Stomach (tissue), 9 donors: ENCODE data around the gene ZNF311. TPM values are rescaled to one million over a fixed set of nuclear protein-coding genes. Genes with fewer than 3 reads are reported as not detected.
"Not testable (repeated sequence)": the region's sequence is repeated elsewhere in the genome, so short reads cannot be mapped to it uniquely, and the experiment has no call there.

Source experiments
- DNase-seq, 2 donors: peaks; one replicate each; pipeline versions ENCODE4 v3.0.0 to v3.0.0-alpha.2; 2013 to 2019
- H3K27ac ChIP-seq, 5 donors: fragments of 200-600 bp in 4 of 5; sonication (generic) in 4 of 5; one replicate each; pipeline ENCODE4 v1.5.1; 2013 to 2019; ENCODE audit warnings: mild to moderate bottlenecking in 1 of 5, moderate library complexity in 1 of 5
- H3K27me3 ChIP-seq, 3 donors: fragments of 200-600 bp; sonication (generic); one replicate each; pipeline ENCODE4 v1.5.1; 2017 to 2019; ENCODE audit warnings: mixed run types in 1 of 3
- H3K36me3 ChIP-seq, 4 donors: fragments of 200-600 bp; sonication (generic); 1 replicate in 3 of 4; 2 replicates in 1 of 4; pipeline ENCODE4 v1.5.1; 2016 to 2019
- H3K4me1 ChIP-seq, 4 donors: fragments of 200-600 bp; sonication (generic); one replicate each; pipeline ENCODE4 v1.5.1; 2016 to 2019
- H3K4me3 ChIP-seq, 4 donors: fragments of 200-600 bp; sonication (generic) in 3 of 4; one replicate each; pipeline ENCODE4 v1.5.1; 2016 to 2019; ENCODE audit warnings: mild to moderate bottlenecking in 1 of 4
- H3K9me3 ChIP-seq, 4 donors: fragments of 200-600 bp; sonication (generic); one replicate each; pipeline ENCODE4 v1.5.1; 2016 to 2019
- EP300 ChIP-seq: sonication (generic); formaldehyde crosslinking; IDR thresholded peaks from one replicate; pipeline ENCODE4 v1.6.1; 2017; ENCODE audit warnings: antibody characterized with exemption
- POLR2A ChIP-seq, 4 donors: fragments of 450-650 bp; IDR thresholded peaks; one replicate each; pipeline ENCODE4 v1.6.1; 2016; ENCODE audit warnings: antibody characterized with exemption in 4 of 4, control low read depth in 2 of 4, mild to moderate bottlenecking in 1 of 4, moderate library complexity in 1 of 4
- POLR2AphosphoS5 ChIP-seq, 3 donors: sonication (generic); formaldehyde crosslinking; IDR thresholded peaks; one replicate each; pipeline ENCODE4 v1.6.1; 2016; ENCODE audit warnings: antibody characterized with exemption in 3 of 3
- WGBS, 5 donors: extraction: QIAGEN DNeasy Blood & Tissue Kit in 3 of 5; methylation state at CpG; one replicate each; pipeline versions ENCODE4 v1.1.5 to v1.1.7; 2013 to 2018; 5-methylcytosine and 5-hydroxymethylcytosine counted together
- intact Hi-C: fragments of 100-400 bp; cut with DNase I; formaldehyde crosslinking; loops from one replicate; pipeline ENCODE4 v1.15.1; 2023; ENCODE audit warnings: low total_unique reads
- polyA plus RNA-seq, 3 donors: library from polyadenylated mRNA; stranded (reverse); fragments of 200-250 nt; gene quantifications; one replicate each; pipeline ENCODE4 v1.2.3, GENCODE V29; 2013
- total RNA-seq, 5 donors: library from RNA; depleted of rRNA; stranded (reverse); fragments of >200 nt; gene quantifications; one replicate each; pipeline versions ENCODE4 v1.1.0 to v1.2.3, GENCODE V29; 2014 to 2016
- TF ChIP-seq, protein P1 (sequence below), 7 experiments: fragments of 450-650 bp in 4 of 7; fragments of 200-600 bp in 3 of 7; sonication (generic) in 3 of 7; IDR thresholded peaks; one replicate each; pipeline ENCODE4 v1.5.1; 2016 to 2019; ENCODE audit warnings: antibody characterized with exemption in 7 of 7, control low read depth in 2 of 7, mild to moderate bottlenecking in 1 of 7
- donor health status: healthy with polysubstance abuse.
- donor health status: Bipolar disorder and iron deficiency.
- donor health status: healthy.

Gene ZNF311
- total and polyA plus RNA-seq, 8 donors: 0.50 to 6.7 (median 0.73) TPM; not detected in 1

DNA sequence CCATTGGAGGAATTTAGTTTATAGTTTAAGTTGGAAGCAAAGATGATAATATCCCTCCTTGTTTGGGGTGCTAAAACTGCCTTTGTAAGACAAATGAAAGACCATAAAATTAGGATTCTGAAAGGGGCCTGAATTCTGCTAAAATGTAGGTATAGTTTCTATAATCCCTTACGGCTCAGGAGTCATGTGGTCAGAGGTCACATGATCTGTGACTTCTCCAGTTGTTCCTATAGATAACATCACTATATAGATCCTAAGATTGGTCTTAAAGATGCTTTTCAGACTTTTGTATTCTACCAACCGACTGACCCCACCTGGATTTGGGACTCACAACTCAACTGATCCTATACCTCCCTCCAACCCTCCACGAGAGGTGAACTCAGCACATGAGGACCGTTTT, 36.6 kb downstream of the ZNF311 start:
- Histone ChIP-seq H3K4me3 (no peak overlapping the region), H3K27ac (no peak overlapping the region), H3K4me1 (no peaks in the 10 kb centered on the region), H3K27me3 (peaks cover 0 to 4% (median 0%) of the 10 kb centered on the region in 3 donors), H3K36me3 (no peaks in the 10 kb centered on the region), H3K9me3 (peaks cover 0 to 20% (median 13%) of the 10 kb centered on the region in 4 donors)
- intact Hi-C loops: no loop called here
- TF ChIP-seq, protein P1, sequence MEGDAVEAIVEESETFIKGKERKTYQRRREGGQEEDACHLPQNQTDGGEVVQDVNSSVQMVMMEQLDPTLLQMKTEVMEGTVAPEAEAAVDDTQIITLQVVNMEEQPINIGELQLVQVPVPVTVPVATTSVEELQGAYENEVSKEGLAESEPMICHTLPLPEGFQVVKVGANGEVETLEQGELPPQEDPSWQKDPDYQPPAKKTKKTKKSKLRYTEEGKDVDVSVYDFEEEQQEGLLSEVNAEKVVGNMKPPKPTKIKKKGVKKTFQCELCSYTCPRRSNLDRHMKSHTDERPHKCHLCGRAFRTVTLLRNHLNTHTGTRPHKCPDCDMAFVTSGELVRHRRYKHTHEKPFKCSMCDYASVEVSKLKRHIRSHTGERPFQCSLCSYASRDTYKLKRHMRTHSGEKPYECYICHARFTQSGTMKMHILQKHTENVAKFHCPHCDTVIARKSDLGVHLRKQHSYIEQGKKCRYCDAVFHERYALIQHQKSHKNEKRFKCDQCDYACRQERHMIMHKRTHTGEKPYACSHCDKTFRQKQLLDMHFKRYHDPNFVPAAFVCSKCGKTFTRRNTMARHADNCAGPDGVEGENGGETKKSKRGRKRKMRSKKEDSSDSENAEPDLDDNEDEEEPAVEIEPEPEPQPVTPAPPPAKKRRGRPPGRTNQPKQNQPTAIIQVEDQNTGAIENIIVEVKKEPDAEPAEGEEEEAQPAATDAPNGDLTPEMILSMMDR (IDR thresholded peaks at IDR 0.05): no peak
- TF ChIP-seq POLR2A (IDR thresholded peaks at IDR 0.05) (no peak), POLR2AphosphoS5 (IDR thresholded peaks at IDR 0.05) (no peak), EP300 (no peak)
- 76 to 87% (median 84%) methylated on average over 4 of the region's 4 CpGs for WGBS, 5 donors
- no peak for DNase-seq

DNA sequence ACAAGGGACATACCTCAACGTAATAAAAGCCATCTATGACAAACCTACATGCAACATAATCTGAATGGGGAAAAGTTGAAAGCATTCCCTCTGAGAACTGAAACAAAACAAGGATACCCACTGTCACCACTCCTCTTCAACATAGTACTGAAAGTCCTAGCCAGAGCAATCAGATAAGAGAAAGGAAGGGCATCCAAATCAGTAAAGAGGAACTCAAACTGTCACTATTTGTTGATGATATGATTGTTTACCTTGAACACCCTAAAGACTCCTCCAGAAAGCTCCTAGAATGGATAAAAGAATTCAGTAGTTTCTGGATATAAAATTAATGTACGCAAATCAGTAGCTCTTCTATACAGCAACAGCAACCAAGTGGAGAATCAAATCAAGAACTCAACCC, 39.4 kb downstream of the ZNF311 start:
- Histone ChIP-seq H3K4me3 (no peak overlapping the region), H3K9me3 (peaks cover 0 to 20% (median 13%) of the 10 kb centered on the region in 4 donors), H3K27me3 (peaks cover 0 to 11% (median 0%) of the 10 kb centered on the region in 3 donors), H3K27ac (no peak overlapping the region), H3K4me1 (no peaks in the 10 kb centered on the region), H3K36me3 (no peaks in the 10 kb centered on the region)
- 83 to 95% (median 88%) methylated on average over 2 of the region's 2 CpGs for WGBS, 5 donors
- no peak for DNase-seq
- TF ChIP-seq, protein P1 (IDR thresholded peaks at IDR 0.05): no peak
- TF ChIP-seq EP300 (no peak), POLR2A (IDR thresholded peaks at IDR 0.05) (no peak), POLR2AphosphoS5 (IDR thresholded peaks at IDR 0.05) (no peak)
- intact Hi-C loops: no loop called here

DNA sequence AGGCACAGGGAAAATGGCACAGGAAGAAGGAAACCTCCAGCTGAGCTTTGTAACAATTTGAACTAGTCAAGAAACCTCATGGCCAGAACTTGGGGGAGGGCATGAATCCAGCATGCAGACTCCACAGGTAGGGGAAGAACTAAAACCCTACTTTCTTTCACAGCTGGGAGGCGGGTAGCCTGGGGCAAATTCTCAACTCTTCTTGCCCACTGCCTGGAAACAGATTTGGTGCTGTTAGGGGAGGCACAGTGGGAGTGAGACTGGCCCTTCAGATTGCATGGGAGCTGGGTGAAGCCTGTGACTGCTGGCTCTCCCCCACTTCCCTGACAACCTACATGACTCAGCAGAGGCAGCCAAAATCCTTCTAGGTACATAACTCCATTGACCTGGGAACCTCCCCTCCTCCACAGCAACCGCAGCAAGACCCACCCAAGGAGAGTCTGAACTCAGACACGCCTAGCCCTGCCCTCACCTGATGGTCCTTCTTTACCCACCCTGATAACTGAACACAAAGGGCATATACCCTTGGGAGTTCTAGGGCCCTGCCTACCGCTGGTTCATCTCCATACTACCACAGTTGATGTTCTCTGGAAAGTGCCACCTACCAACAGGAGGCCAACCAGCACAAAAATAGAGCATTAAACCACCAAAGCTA, 44.1 kb downstream of the ZNF311 start:
- H3K36me3 ChIP-seq: no peaks in the 10 kb centered on the region
- no peak overlapping the region for H3K4me3 ChIP-seq
- H3K9me3 ChIP-seq: no peaks in the 10 kb centered on the region
- 69 to 81% (median 75%) methylated on average over 4 of the region's 4 CpGs; no CpG with 5 or more reads in 1 of the 5 donors for WGBS, 5 donors
- no peaks in the 10 kb centered on the region for H3K4me1 ChIP-seq
- intact Hi-C loops: no loop called here
- no peak for DNase-seq
- TF ChIP-seq, protein P1 (IDR thresholded peaks at IDR 0.05): no peak
- TF ChIP-seq EP300 (no peak), POLR2AphosphoS5 (IDR thresholded peaks at IDR 0.05) (no peak), POLR2A (IDR thresholded peaks at IDR 0.05) (no peak)
- H3K27ac ChIP-seq: no peak overlapping the region
- peaks cover 0 to 34% (median 0%) of the 10 kb centered on the region in 3 donors for H3K27me3 ChIP-seq

DNA sequence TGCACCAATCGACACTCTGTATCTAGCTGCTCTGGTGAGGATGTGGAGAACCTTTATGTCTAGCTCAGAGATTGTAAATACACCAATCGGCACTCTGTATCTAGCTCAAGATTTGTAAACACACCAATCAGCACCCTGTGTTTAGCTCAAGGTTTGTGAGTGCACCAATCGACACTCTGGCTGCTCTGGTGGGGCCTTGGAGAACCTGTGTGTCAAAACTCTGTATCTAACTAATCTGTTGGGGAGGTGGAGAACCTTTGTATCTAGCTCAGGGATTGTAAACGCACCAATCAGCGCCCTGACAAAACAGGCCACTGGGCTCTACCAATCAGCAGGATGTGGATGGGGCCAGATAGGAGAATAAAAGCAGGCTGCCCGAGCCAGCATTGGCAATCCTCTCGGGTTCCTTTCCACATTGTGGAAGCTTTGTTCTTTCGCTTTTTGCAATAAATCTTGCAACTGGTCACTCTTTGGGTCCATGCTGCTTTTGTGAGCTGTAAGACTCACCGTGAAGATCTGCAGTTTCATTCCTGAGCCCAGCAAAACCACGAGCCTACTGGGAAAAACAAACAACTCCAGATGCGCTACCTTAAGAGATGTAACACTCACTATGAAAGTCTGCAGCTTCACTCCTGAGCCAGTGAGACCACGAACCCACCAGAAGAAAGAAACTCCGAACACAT, 46.4 kb downstream of the ZNF311 start:
- 83 to 90% (median 85%) methylated on average over 12 to 13 of the region's 13 CpGs for WGBS, 5 donors
- H3K4me3 ChIP-seq, DNase-seq, H3K27ac ChIP-seq, H3K36me3 ChIP-seq, H3K9me3 ChIP-seq, intact Hi-C loops: not testable (repeated sequence)
- Histone ChIP-seq H3K27me3 (peaks cover 0 to 52% (median 12%) of the 10 kb centered on the region in 3 donors), H3K4me1 (peaks cover 0 to 10% (median 3%) of the 10 kb centered on the region in 4 donors)

DNA sequence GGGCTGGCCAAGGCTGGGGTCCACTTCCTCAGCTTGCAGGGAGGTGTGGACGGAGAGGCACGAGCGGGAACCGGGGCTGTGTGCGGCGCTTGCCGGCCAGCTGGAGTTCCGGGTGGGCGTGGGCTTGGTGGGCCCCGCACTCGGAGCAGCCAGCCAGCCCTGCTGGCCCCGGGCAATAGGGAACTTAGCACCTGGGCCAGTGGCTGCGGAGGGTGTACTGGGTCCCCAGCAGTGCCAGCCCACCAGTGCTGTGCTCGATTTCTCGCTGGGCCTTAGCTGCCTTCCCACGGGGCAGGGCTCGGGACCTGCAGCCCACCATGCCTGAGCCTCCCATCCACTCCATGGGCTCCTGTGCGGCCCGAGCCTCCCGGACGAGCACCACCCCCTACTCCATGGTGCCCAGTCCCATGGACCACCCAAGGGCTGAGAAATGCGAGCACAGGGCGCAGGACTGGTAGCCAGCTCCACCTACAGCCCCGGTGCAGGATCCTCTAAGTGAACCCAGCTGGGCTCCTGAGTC, 47.3 kb downstream of the ZNF311 start:
- 93 to 98% (median 94%) methylated on average over 9 to 24 of the region's 24 CpGs for WGBS, 5 donors
- intact Hi-C loops, H3K4me3 ChIP-seq, H3K36me3 ChIP-seq, H3K27ac ChIP-seq, H3K9me3 ChIP-seq, DNase-seq: not testable (repeated sequence)
- H3K27me3 ChIP-seq: peaks cover 0 to 52% (median 15%) of the 10 kb centered on the region in 3 donors
- peaks cover 0 to 19% (median 6%) of the 10 kb centered on the region in 4 donors for H3K4me1 ChIP-seq
